ENCODE measurements around the gene CKAP5.

DNA sequence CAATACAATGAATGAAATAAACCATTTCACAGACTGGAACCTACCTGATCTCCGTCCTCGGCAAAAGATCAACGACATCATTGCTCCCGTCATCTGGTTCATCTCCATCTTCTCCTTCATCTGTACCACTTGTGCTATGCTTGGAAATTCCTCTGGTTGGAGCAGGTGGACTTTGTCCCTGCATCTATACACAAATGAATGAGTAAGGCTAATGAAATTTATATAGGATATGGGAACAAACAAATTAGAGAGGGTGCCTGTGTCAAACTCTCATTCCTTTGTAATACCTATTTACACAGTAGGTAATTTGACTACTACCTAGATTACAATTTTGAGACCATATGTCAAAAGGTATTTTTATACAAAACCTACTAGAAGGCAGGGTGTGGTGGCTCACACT, 67.7 kb downstream of the CKAP5 start:
- TF ChIP-seq, protein P1, sequence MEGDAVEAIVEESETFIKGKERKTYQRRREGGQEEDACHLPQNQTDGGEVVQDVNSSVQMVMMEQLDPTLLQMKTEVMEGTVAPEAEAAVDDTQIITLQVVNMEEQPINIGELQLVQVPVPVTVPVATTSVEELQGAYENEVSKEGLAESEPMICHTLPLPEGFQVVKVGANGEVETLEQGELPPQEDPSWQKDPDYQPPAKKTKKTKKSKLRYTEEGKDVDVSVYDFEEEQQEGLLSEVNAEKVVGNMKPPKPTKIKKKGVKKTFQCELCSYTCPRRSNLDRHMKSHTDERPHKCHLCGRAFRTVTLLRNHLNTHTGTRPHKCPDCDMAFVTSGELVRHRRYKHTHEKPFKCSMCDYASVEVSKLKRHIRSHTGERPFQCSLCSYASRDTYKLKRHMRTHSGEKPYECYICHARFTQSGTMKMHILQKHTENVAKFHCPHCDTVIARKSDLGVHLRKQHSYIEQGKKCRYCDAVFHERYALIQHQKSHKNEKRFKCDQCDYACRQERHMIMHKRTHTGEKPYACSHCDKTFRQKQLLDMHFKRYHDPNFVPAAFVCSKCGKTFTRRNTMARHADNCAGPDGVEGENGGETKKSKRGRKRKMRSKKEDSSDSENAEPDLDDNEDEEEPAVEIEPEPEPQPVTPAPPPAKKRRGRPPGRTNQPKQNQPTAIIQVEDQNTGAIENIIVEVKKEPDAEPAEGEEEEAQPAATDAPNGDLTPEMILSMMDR (IDR thresholded peaks at IDR 0.05), result no peak
- TF ChIP-seq, protein P2, sequence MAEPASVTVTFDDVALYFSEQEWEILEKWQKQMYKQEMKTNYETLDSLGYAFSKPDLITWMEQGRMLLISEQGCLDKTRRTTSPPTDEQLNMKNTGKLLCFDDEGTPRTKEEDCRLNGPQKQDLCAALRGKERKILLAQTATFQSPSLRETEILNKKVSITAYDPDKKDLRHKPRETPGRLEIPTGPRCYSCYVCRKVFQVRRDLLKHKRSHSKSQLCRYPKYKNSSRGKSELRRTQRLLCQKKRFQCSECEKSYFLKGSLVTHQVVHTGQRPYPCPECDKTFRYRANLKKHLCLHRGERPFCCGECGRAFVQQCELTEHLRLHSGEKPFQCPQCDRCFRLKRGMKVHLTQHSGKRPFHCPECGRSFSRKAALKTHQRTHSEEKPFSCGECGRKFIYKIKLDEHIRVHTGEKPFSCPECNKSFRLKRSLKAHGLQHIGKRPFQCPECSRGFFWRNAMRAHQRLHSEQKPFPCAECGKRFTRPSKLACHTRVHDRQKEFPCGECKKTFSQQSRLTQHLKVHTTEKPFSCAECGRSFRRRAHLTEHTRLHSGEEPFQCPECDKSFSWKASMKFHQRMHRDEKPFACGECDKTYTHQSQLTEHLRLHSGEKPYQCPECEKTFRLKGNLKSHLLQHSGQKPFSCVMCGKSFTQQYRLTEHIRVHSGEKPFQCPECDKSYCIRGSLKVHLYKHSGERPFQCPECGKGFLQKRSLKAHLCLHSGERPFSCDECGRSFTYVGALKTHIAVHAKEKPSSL (CRISPR knock-in tag; conservative IDR thresholded peaks at IDR 0.05), result no peak
- no peak for TF ChIP-seq CREB1 (CRISPR knock-in tag; IDR thresholded peaks at IDR 0.05)
